GM19099 (cell line): ENCODE results near the gene TAF8.

ENCODE experiments used
- POLR2A ChIP-seq: IDR thresholded peaks from 3 replicates; pipeline ENCODE4 v1.6.1; 2011; ENCODE audit warnings: low read depth; ENCODE audit not compliant: insufficient read length; ENCODE audit errors: extremely low read depth

Gene TAF8

GRCh38 chr6:42043787-42044475 lies 6.4 kb upstream of the TAF8 start:
- no peak for TF ChIP-seq POLR2A

- no peak for TF ChIP-seq POLR2A
Observed at GRCh38 chr6:42045538-42046460, 4.5 kb upstream of the TAF8 start.

- no peak for TF ChIP-seq POLR2A
Observed at GRCh38 chr6:42046464-42047212, 3.7 kb upstream of the TAF8 start.

- no peak for TF ChIP-seq POLR2A
Observed at GRCh38 chr6:42047213-42047590, 3.1 kb upstream of the TAF8 start.

- TF ChIP-seq POLR2A = no peak
Observed at GRCh38 chr6:42047790-42048405, 2.4 kb upstream of the TAF8 start.

- no peak for TF ChIP-seq POLR2A
Observed at GRCh38 chr6:42049116-42049809, 1.1 kb upstream of the TAF8 start.

GRCh38 chr6:42049948-42050296 lies 402 bp upstream of the TAF8 start:
- no peak for TF ChIP-seq POLR2A

- TF ChIP-seq POLR2A = no peak
Observed at GRCh38 chr6:42051268-42051653, 937 bp downstream of the TAF8 start.

GRCh38 chr6:42053601-42054000 lies 3.3 kb downstream of the TAF8 start:
- no peak for TF ChIP-seq POLR2A

GRCh38 chr6:42059743-42060142 lies 9.4 kb downstream of the TAF8 start:
- no peak for TF ChIP-seq POLR2A

GRCh38 chr6:42066156-42066675 lies 15.9 kb downstream of the TAF8 start:
- no peak for TF ChIP-seq POLR2A

GRCh38 chr6:42068173-42068572 lies 17.8 kb downstream of the TAF8 start:
- no peak for TF ChIP-seq POLR2A

GRCh38 chr6:42068872-42069522 lies 18.7 kb downstream of the TAF8 start:
- TF ChIP-seq POLR2A = no peak

GRCh38 chr6:42071881-42072583 lies 21.7 kb downstream of the TAF8 start:
- no peak for TF ChIP-seq POLR2A

GRCh38 chr6:42073287-42073686 lies 23.0 kb downstream of the TAF8 start:
- no peak for TF ChIP-seq POLR2A
